ENCODE results near the gene SHQ1. TPM values are rescaled to one million over a fixed set of nuclear protein-coding genes. Genes with fewer than 3 reads are reported as not detected.

SHQ1 gene
- total and polyA plus RNA-seq, 2 experiments from 2014 or later = 18.3 to 28.7 TPM

GRCh38 chr3:72784226-72784625 lies 64.0 kb downstream of the SHQ1 start:
- H3K79me2 ChIP-seq (replicated peaks; ENCODE audit: insufficient read depth) = no peaks in the 10 kb centered on the region
- no peak overlapping the region for H3K4me3 Mint-ChIP-seq
- no peaks in the 10 kb centered on the region for H3K27me3 Mint-ChIP-seq (ENCODE audit: insufficient read depth, low read depth, poor library complexity)
- no peak overlapping the region for H3K27ac ChIP-seq (ENCODE audit: low read depth)
- 0 out of 2 replicates have a peak, but pooled peaks cover 3% of the 10 kb centered on the region for H3K36me3 ChIP-seq (ENCODE audit: insufficient read depth)
- H3K4me2 ChIP-seq = no peak overlapping the region
- no peaks in the 10 kb centered on the region for H3K9me3 Mint-ChIP-seq
- no peak overlapping the region for H3K27ac Mint-ChIP-seq
- ATAC-seq (no peak), DNase-seq (ENCODE audit: low spot score) (no peak)
- no peak overlapping the region for H2AFZ ChIP-seq
- no peaks in the 10 kb centered on the region for H4K20me1 ChIP-seq (replicated peaks; ENCODE audit: insufficient read depth)
- H3K4me1 Mint-ChIP-seq = no peaks in the 10 kb centered on the region; the same call in 2 of the 3 replicates
- H3K4me3 ChIP-seq = no peak overlapping the region
- H3K27me3 ChIP-seq (ENCODE audit: insufficient read depth) = no peaks in the 10 kb centered on the region
- H3K9me2 ChIP-seq (ENCODE audit: insufficient read depth) = no peaks in the 10 kb centered on the region
- H3K4me1 ChIP-seq (ENCODE audit: insufficient read depth) = no peaks in the 10 kb centered on the region
- no peaks in the 10 kb centered on the region for H3F3A ChIP-seq (replicated peaks; ENCODE audit: low read depth)
- H3K36me3 Mint-ChIP-seq (ENCODE audit: low read depth) = peaks cover 13% of the 10 kb centered on the region; the same call in 2 of the 3 replicates
- TF ChIP-seq CREB1 (CRISPR knock-in tag; IDR thresholded peaks at IDR 0.05; ENCODE audit: low read depth) (no peak), POLR2AphosphoS5 (IDR thresholded peaks at IDR 0.05; ENCODE audit: low read depth) (no peak), NANOG (IDR thresholded peaks at IDR 0.05; ENCODE audit: borderline replicate concordance) (no peak), CTCF (conservative IDR thresholded peaks at IDR 0.05; ENCODE audit: low read depth in 2 of 2) (no peak), EZH2 (IDR thresholded peaks at IDR 0.05; ENCODE audit: low read depth, unreplicated experiment) (no peak), ZNF331 (CRISPR knock-in tag; IDR thresholded peaks at IDR 0.05; ENCODE audit: low read depth) (no peak)

GRCh38 chr3:72782521-72782920 lies 65.7 kb downstream of the SHQ1 start:
- H3K79me2 ChIP-seq (replicated peaks; ENCODE audit: insufficient read depth) = no peaks in the 10 kb centered on the region
- H3K4me1 Mint-ChIP-seq = peaks cover 3% of the 10 kb centered on the region; the same call in 2 of the 3 replicates
- DNase-seq (ENCODE audit: low spot score) = no peak
- no peaks in the 10 kb centered on the region for H3K27me3 Mint-ChIP-seq (ENCODE audit: insufficient read depth, low read depth, poor library complexity)
- no peaks in the 10 kb centered on the region for H3K36me3 Mint-ChIP-seq (ENCODE audit: low read depth)
- no peaks in the 10 kb centered on the region for H3K27me3 ChIP-seq (ENCODE audit: insufficient read depth)
- H3F3A ChIP-seq (replicated peaks; ENCODE audit: low read depth) = no peaks in the 10 kb centered on the region
- peaks cover 3% of the 10 kb centered on the region; the same call in 1 of the 2 replicates for H3K4me1 ChIP-seq (ENCODE audit: insufficient read depth)
- no peak for TF ChIP-seq ZNF114 (CRISPR knock-in tag; IDR thresholded peaks at IDR 0.05)
- no peak for TF ChIP-seq POLR2AphosphoS5 (IDR thresholded peaks at IDR 0.05; ENCODE audit: low read depth)
- no peak for TF ChIP-seq JUNB (IDR thresholded peaks at IDR 0.05; ENCODE audit: unreplicated experiment)
- no peak for TF ChIP-seq EZH2phosphoT487 (IDR thresholded peaks at IDR 0.05; ENCODE audit: unreplicated experiment)
- no peak for TF ChIP-seq ETS1 (IDR thresholded peaks at IDR 0.05)
- no peak overlapping the region for H3K4me2 ChIP-seq
- H3K9me3 Mint-ChIP-seq = no peaks in the 10 kb centered on the region
- H4K20me1 ChIP-seq (replicated peaks; ENCODE audit: insufficient read depth) = no peaks in the 10 kb centered on the region
- H3K36me3 ChIP-seq (ENCODE audit: insufficient read depth) = 0 out of 2 replicates have a peak, but pooled peaks cover 3% of the 10 kb centered on the region
- no peak overlapping the region for H2AFZ ChIP-seq
- no peak overlapping the region for H3K27ac ChIP-seq (ENCODE audit: low read depth)
- no peak for ATAC-seq
- H3K9me2 ChIP-seq (ENCODE audit: insufficient read depth) = no peaks in the 10 kb centered on the region
- H3K4me3 Mint-ChIP-seq = no peak overlapping the region
- H3K27ac Mint-ChIP-seq = no peak overlapping the region
- H3K4me3 ChIP-seq = no peak overlapping the region
